HCT116 (cell line): ENCODE measurements around the gene B4GALT3. TPM values are rescaled to one million over a fixed set of nuclear protein-coding genes. Genes with fewer than 3 reads are reported as not detected.

Source experiments
- ATAC-seq: fragments of 200-7000 bp; cut with Tn5 transposase; 2 replicates; pipeline ENCODE4 v1.9.1; 2020; ENCODE audit warnings: mild to moderate bottlenecking, moderate library complexity
- BruUV-seq: library from RNA; stranded (reverse); fragments of 400-500 nt; replicated peaks from 2 replicates; lab custom pipeline; 2021; lab: Mats Ljungman, UMichigan
- CTCF ChIA-PET: fragments of 300-600 bp; sonication (Branson Sonifier 250); formaldehyde crosslinking; loops from one replicate; lab custom pipeline; 2021; ENCODE audit warnings: antibody characterized with exemption; lab: Charles Lee
- POLR2A ChIA-PET: fragments of 300-600, 350-600 bp; sonication (Branson Sonifier 250); formaldehyde crosslinking; loops from one replicate; lab custom pipeline; 2021; ENCODE audit warnings: antibody characterized with exemption; lab: Charles Lee
- RAD21 ChIA-PET, 2 experiments: fragments of 300-600 bp; sonication (Branson Sonifier 250); formaldehyde crosslinking; loops; one replicate each; lab custom pipeline; 2023; ENCODE audit warnings: low total read pairs in 2 of 2; ENCODE audit not compliant: uncharacterized antibody in 2 of 2, unreplicated experiment in 2 of 2, low non-redundant PET in 1 of 2; lab: Charles Lee
- DNase-seq: peaks from one replicate; pipeline ENCODE4 v3.0.0-alpha.2; 2010; ENCODE audit warnings: low read depth, low spot score
- H2AFZ ChIP-seq: fragments of 200-600 bp; shearing (Covaris generic), sonication (generic); 2 replicates; pipeline ENCODE4 v1.6.1; 2017; ENCODE audit warnings: low read depth, mixed run types, mixed read lengths, antibody characterized with exemption, low read length; ENCODE audit not compliant: poor library complexity, severe bottlenecking
- H3K27ac ChIP-seq: 2 replicates; pipeline ENCODE4 v1.5.1; 2012; ENCODE audit warnings: low read depth, low read length
- H3K27me3 ChIP-seq: fragments of 200-600 bp; sonication (generic); 2 replicates; pipeline ENCODE4 v1.6.1; 2016; ENCODE audit warnings: mixed run types, low read length, mixed read lengths; ENCODE audit not compliant: insufficient read depth
- H3K36me3 ChIP-seq, 2 experiments: fragments of 200-500 bp in 1 of 2; fragments of 200-600 bp in 1 of 2; sonication (Bioruptor generic) in 1 of 2; sonication (generic) in 1 of 2; 2 replicates each; pipeline versions ENCODE4 v1.5.1 to v1.6.1; 2014 to 2016; ENCODE audit warnings: low read length in 2 of 2, inconsistent platforms in 1 of 2, mixed read lengths in 1 of 2, mixed run types in 1 of 2; ENCODE audit not compliant: insufficient read depth in 2 of 2, control insufficient read depth in 1 of 2
- H3K4me1 ChIP-seq, 2 experiments: fragments of 200-600 bp in 1 of 2; sonication (generic) in 1 of 2; 2 replicates each; pipeline versions ENCODE4 v1.5.1 to v1.6.1; 2012 to 2017; ENCODE audit warnings: low read length in 2 of 2, inconsistent platforms in 1 of 2, mild to moderate bottlenecking in 1 of 2, mixed read lengths in 1 of 2, mixed run types in 1 of 2, moderate library complexity in 1 of 2; ENCODE audit not compliant: insufficient read depth in 2 of 2, control insufficient read depth in 1 of 2
- H3K4me2 ChIP-seq: fragments of 200-600 bp; sonication (generic); 2 replicates; pipeline ENCODE4 v1.6.1; 2017; ENCODE audit warnings: mixed run types, low read length, mixed read lengths
- H3K4me3 ChIP-seq, 2 experiments: fragments of 200-600 bp in 1 of 2; sonication (generic) in 1 of 2; replicated peaks in 1 of 2; 2 replicates each; pipeline ENCODE4 v1.5.1; 2011 to 2016; ENCODE audit warnings: low read length in 2 of 2, control low read depth in 1 of 2, low read depth in 1 of 2, mild to moderate bottlenecking in 1 of 2, mixed read lengths in 1 of 2, mixed run types in 1 of 2
- H3K79me2 ChIP-seq: fragments of 200-600 bp; sonication (generic); 2 replicates; pipeline ENCODE4 v1.6.1; 2017; ENCODE audit warnings: mild to moderate bottlenecking, mixed run types, low read length, moderate library complexity, mixed read lengths; ENCODE audit not compliant: insufficient read depth
- H3K9ac ChIP-seq: fragments of 200-600 bp; sonication (generic); 2 replicates; pipeline ENCODE4 v1.6.1; 2016; ENCODE audit warnings: low read length, mixed read lengths
- H3K9me2 ChIP-seq: fragments of 200-600 bp; sonication (generic), shearing (Covaris generic); 2 replicates; pipeline ENCODE4 v1.6.1; 2017; ENCODE audit warnings: mixed run types, mild to moderate bottlenecking, moderate library complexity; ENCODE audit not compliant: insufficient read depth
- H3K9me3 ChIP-seq, 2 experiments: fragments of 200-500 bp in 1 of 2; fragments of 200-600 bp in 1 of 2; sonication (Bioruptor generic) in 1 of 2; sonication (generic) in 1 of 2; 2 replicates each; pipeline ENCODE4 v1.6.1; 2014 to 2017; ENCODE audit warnings: low read length in 2 of 2, mixed read lengths in 2 of 2, inconsistent platforms in 1 of 2, low read depth in 1 of 2, mild to moderate bottlenecking in 1 of 2, mixed run types in 1 of 2, moderate library complexity in 1 of 2; ENCODE audit not compliant: control insufficient read depth in 1 of 2, insufficient read depth in 1 of 2
- H4K20me1 ChIP-seq: fragments of 200-600 bp; sonication (generic), shearing (Covaris generic); 2 replicates; pipeline ENCODE4 v1.6.1; 2017; ENCODE audit warnings: mixed run types, mild to moderate bottlenecking, moderate library complexity; ENCODE audit not compliant: insufficient read depth
- ATF3 ChIP-seq: IDR thresholded peaks from 2 replicates; pipeline ENCODE4 v1.6.1; 2012
- CEBPB ChIP-seq: IDR thresholded peaks from 2 replicates; pipeline ENCODE4 v1.6.1; 2012; ENCODE audit warnings: low read depth
- ELF1 ChIP-seq: IDR thresholded peaks from 2 replicates; pipeline ENCODE4 v1.6.1; 2012; ENCODE audit warnings: low read depth, borderline replicate concordance
- EZH2phosphoT487 ChIP-seq: fragments of 200-600 bp; IDR thresholded peaks from 2 replicates; pipeline ENCODE4 v1.6.1; 2018; ENCODE audit warnings: antibody characterized with exemption, borderline replicate concordance
- REST ChIP-seq: IDR thresholded peaks from 2 replicates; pipeline ENCODE4 v1.6.1; 2012; ENCODE audit warnings: low read depth
- SP1 ChIP-seq: IDR thresholded peaks from 2 replicates; pipeline ENCODE4 v1.6.1; 2012; ENCODE audit warnings: low read depth
- ZBTB33 ChIP-seq: IDR thresholded peaks from 2 replicates; pipeline ENCODE4 v1.6.1; 2011; ENCODE audit warnings: mild to moderate bottlenecking, low read length, moderate library complexity; ENCODE audit not compliant: insufficient replicate concordance; ENCODE audit errors: extremely low read depth
- ZNF274 ChIP-seq: fragments of 200-500 bp; sonication (Bioruptor generic); IDR thresholded peaks from 2 replicates; pipeline ENCODE4 v1.6.1; 2014; ENCODE audit warnings: mild to moderate bottlenecking, low read depth, low read length, inconsistent platforms
- intact Hi-C: fragments of 100-400 bp; cut with micrococcal nuclease; formaldehyde crosslinking; loops from 2 replicates; pipeline ENCODE4 v1.10.0; 2022
- total RNA-seq: library from RNA; stranded (reverse); gene quantifications from one replicate; pipeline ENCODE4 v1.2.1, GENCODE V29; 2021; ENCODE audit not compliant: unreplicated experiment

The B4GALT3 gene
- total RNA-seq, 1 experiment from 2014 or later: 53.7 TPM

GRCh38 chr1:161199506-161200139, 22.3 kb upstream of the B4GALT3 start:
- CTCF ChIA-PET: interaction anchor here (1.6 kb wide), 1 partner anchor 18 kb away, joined by 4 read pairs; no protein-coding TSS in a partner anchor

More at GRCh38 chr1:161199506-161200139, 22.3 kb upstream of the B4GALT3 start:
- H3K4me3 ChIP-seq: no peak overlapping the region
- no peak overlapping the region for H3K4me2 ChIP-seq
- H3K4me1 ChIP-seq: peaks cover 8 to 38% of the 10 kb centered on the region in 2 experiments; a peak in 3 of 4 replicates
- peaks cover 23% of the 10 kb centered on the region for H3K79me2 ChIP-seq
- H3K27ac ChIP-seq: no peak overlapping the region
- no peak overlapping the region for H3K9ac ChIP-seq
- TF ChIP-seq CEBPB (no peak), ATF3 (no peak), REST (no peak), ZBTB33 (no peak), EZH2phosphoT487 (no peak), SP1 (no peak), ZNF274 (no peak), ELF1 (no peak)
- no TSS peak for BruUV-seq
- ChIA-PET RAD21 (no interaction called here), POLR2A (no interaction called here)
- H3K36me3 ChIP-seq: peaks cover 5 to 14% of the 10 kb centered on the region in 2 experiments; a peak in 2 of 4 replicates
- no peak overlapping the region for H2AFZ ChIP-seq
- H3K27me3 ChIP-seq: no peaks in the 10 kb centered on the region
- no peak for ATAC-seq
- no peaks in the 10 kb centered on the region for H3K9me3 ChIP-seq
- H3K9me2 ChIP-seq: no peaks in the 10 kb centered on the region
- no peaks in the 10 kb centered on the region for H4K20me1 ChIP-seq
- intact Hi-C loops: no loop called here
- no peak for DNase-seq
